ENCODE data around the gene DCP1A. TPM values are rescaled to one million over a fixed set of nuclear protein-coding genes. Genes with fewer than 3 reads are reported as not detected.

Gene DCP1A
- total RNA-seq, 2 experiments from 2014 or later: 27.2 to 28.3 TPM

GRCh38 chr3:53261712-53262111 is 85.6 kb downstream of the DCP1A start:
- H3K27ac Mint-ChIP-seq: no peak overlapping the region
- ChIA-PET POLR2A (interaction anchor here (0.8 to 1.5 kb wide), 2 partner anchors 9 to 13 kb away, joined by 3 to 6 read pairs; no protein-coding TSS in a partner anchor), CTCF (no interaction called here)
- peaks cover 9% of the 10 kb centered on the region for H3K27me3 Mint-ChIP-seq (ENCODE audit: low read depth)
- no peak overlapping the region for H3K4me3 Mint-ChIP-seq
- no peak for ATAC-seq
- H3K36me3 Mint-ChIP-seq (ENCODE audit: low read depth): no peaks in the 10 kb centered on the region
- no peak for DNase-seq
- no peaks in the 10 kb centered on the region for H3K9me3 Mint-ChIP-seq (ENCODE audit: insufficient read depth)
- peaks cover 9% of the 10 kb centered on the region for H3K4me1 Mint-ChIP-seq (ENCODE audit: low read depth)

- no peak overlapping the region for H3K4me3 Mint-ChIP-seq
- peaks cover 12% of the 10 kb centered on the region for H3K4me1 Mint-ChIP-seq (ENCODE audit: low read depth)
- no peaks in the 10 kb centered on the region for H3K36me3 Mint-ChIP-seq (ENCODE audit: low read depth)
- POLR2A ChIA-PET: no interaction called here
- H3K27me3 Mint-ChIP-seq (ENCODE audit: low read depth): peaks cover 9% of the 10 kb centered on the region
- DNase-seq (no peak), ATAC-seq (no peak)
- no peaks in the 10 kb centered on the region for H3K9me3 Mint-ChIP-seq (ENCODE audit: insufficient read depth)
- CTCF ChIA-PET: no interaction called here
- no peak overlapping the region for H3K27ac Mint-ChIP-seq
Measured at GRCh38 chr3:53260286-53260785, 87.0 kb downstream of the DCP1A start.

- POLR2A ChIA-PET: interaction anchor here (1.3 kb wide), 1 partner anchor 15 kb away, joined by 4 read pairs; no protein-coding TSS in a partner anchor
- CTCF ChIA-PET: interaction anchor here (0.6 to 1.5 kb wide), 3 partner anchors 145 to 379 kb away, joined by 3 to 5 read pairs (median 3); no protein-coding TSS in a partner anchor
- H3K4me3 Mint-ChIP-seq: no peak overlapping the region
Measured at GRCh38 chr3:53259427-53260259, 87.7 kb downstream of the DCP1A start.

GRCh38 chr3:53258600-53259426 is 88.5 kb downstream of the DCP1A start:
- H3K36me3 Mint-ChIP-seq (ENCODE audit: low read depth): peaks cover 5% of the 10 kb centered on the region
- no peaks in the 10 kb centered on the region for H3K9me3 Mint-ChIP-seq (ENCODE audit: insufficient read depth)
- no peak overlapping the region for H3K4me3 Mint-ChIP-seq
- H3K4me1 Mint-ChIP-seq (ENCODE audit: low read depth): peaks cover 16% of the 10 kb centered on the region
- no peak overlapping the region for H3K27ac Mint-ChIP-seq
- ATAC-seq: no peak
- POLR2A ChIA-PET: interaction anchor here (1.3 kb wide), 1 partner anchor 16 kb away, joined by 4 read pairs; no protein-coding TSS in a partner anchor
- CTCF ChIA-PET: interaction anchor here (0.6 to 1.5 kb wide), 3 partner anchors 145 to 378 kb away, joined by 3 to 5 read pairs (median 3); no protein-coding TSS in a partner anchor
- DNase-seq: no peak
- H3K27me3 Mint-ChIP-seq (ENCODE audit: low read depth): peaks cover 6% of the 10 kb centered on the region

More at GRCh38 chr3:53259427-53260259, 87.7 kb downstream of the DCP1A start:
- Mint-ChIP-seq H3K36me3 (ENCODE audit: low read depth) (no peaks in the 10 kb centered on the region), H3K27me3 (ENCODE audit: low read depth) (peaks cover 6% of the 10 kb centered on the region), H3K27ac (no peak overlapping the region), H3K4me1 (ENCODE audit: low read depth) (peaks cover 12% of the 10 kb centered on the region), H3K9me3 (ENCODE audit: insufficient read depth) (no peaks in the 10 kb centered on the region)
- DNase-seq: no peak
- ATAC-seq: no peak

GRCh38 chr3:53257465-53257864 is 89.9 kb downstream of the DCP1A start:
- peaks cover 29% of the 10 kb centered on the region for H3K4me1 Mint-ChIP-seq (ENCODE audit: low read depth)
- H3K9me3 Mint-ChIP-seq (ENCODE audit: insufficient read depth): no peaks in the 10 kb centered on the region
- no peak overlapping the region for H3K27ac Mint-ChIP-seq
- CTCF ChIA-PET: interaction anchor here (1.3 kb wide), 1 partner anchor 148 kb away, joined by 3 read pairs; no protein-coding TSS in a partner anchor
- DNase-seq: no peak
- H3K36me3 Mint-ChIP-seq (ENCODE audit: low read depth): peaks cover 12% of the 10 kb centered on the region
- POLR2A ChIA-PET: no interaction called here
- no peak for ATAC-seq
- no peak overlapping the region for H3K4me3 Mint-ChIP-seq
- H3K27me3 Mint-ChIP-seq (ENCODE audit: low read depth): peaks cover 6% of the 10 kb centered on the region

- peaks cover 6% of the 10 kb centered on the region for H3K27me3 Mint-ChIP-seq (ENCODE audit: low read depth)
- ChIA-PET POLR2A (no interaction called here), CTCF (interaction anchor here (1.3 kb wide), 1 partner anchor 148 kb away, joined by 3 read pairs; no protein-coding TSS in a partner anchor)
- no peak overlapping the region for H3K4me3 Mint-ChIP-seq
- peak overlapping the region; percentile 18 for H3K27ac Mint-ChIP-seq
- peaks cover 17% of the 10 kb centered on the region for H3K36me3 Mint-ChIP-seq (ENCODE audit: low read depth)
- H3K4me1 Mint-ChIP-seq (ENCODE audit: low read depth): peaks cover 35% of the 10 kb centered on the region
- DNase-seq: no peak
- no peaks in the 10 kb centered on the region for H3K9me3 Mint-ChIP-seq (ENCODE audit: insufficient read depth)
- no peak for ATAC-seq
Measured at GRCh38 chr3:53256704-53257055, 90.7 kb downstream of the DCP1A start.

- ATAC-seq: peak; percentile 79
- peak within 1 kb of the TSS; percentile 93 for H3K4me3 Mint-ChIP-seq
- DNase-seq: peak; percentile 86
- no peaks in the 10 kb centered on the region for H3K9me3 Mint-ChIP-seq (ENCODE audit: insufficient read depth)
- H3K36me3 Mint-ChIP-seq (ENCODE audit: low read depth): peaks cover 17% of the 10 kb centered on the region
- H3K27me3 Mint-ChIP-seq (ENCODE audit: low read depth): peaks cover 6% of the 10 kb centered on the region
- peak within 1 kb of the TSS; percentile 88 for H3K27ac Mint-ChIP-seq
- ChIA-PET CTCF (interaction anchor here (0.9 to 2.3 kb wide), 3 partner anchors 36 to 97 kb away, joined by 3 to 7 read pairs (median 3); no protein-coding TSS in a partner anchor), POLR2A (interaction anchor here (1.0 to 2.0 kb wide), 4 partner anchors 14 to 96 kb away, joined by 3 to 6 read pairs (median 3); no protein-coding TSS in a partner anchor)
- peaks cover 39% of the 10 kb centered on the region for H3K4me1 Mint-ChIP-seq (ENCODE audit: low read depth)
Measured at GRCh38 chr3:53255775-53256703, 91.3 kb downstream of the DCP1A start, which contains the start of gene TKT. Gene TKT, minus strand, starts transcription at chr3:53256022. Its CDS starts 80 bp downstream, at chr3:53255942.

- peak overlapping the region; percentile 93 for H3K4me3 Mint-ChIP-seq
- ATAC-seq (peak; percentile 74), DNase-seq (peak; percentile 52)
- ChIA-PET POLR2A (interaction anchor here (1.0 to 2.0 kb wide), 4 partner anchors 13 to 95 kb away, joined by 3 to 6 read pairs (median 3); no protein-coding TSS in a partner anchor), CTCF (interaction anchor here (0.9 to 2.3 kb wide), 3 partner anchors 35 to 96 kb away, joined by 3 to 7 read pairs (median 3); no protein-coding TSS in a partner anchor)
- no peaks in the 10 kb centered on the region for H3K9me3 Mint-ChIP-seq (ENCODE audit: insufficient read depth)
- H3K36me3 Mint-ChIP-seq (ENCODE audit: low read depth): peaks cover 17% of the 10 kb centered on the region
- peaks cover 39% of the 10 kb centered on the region for H3K4me1 Mint-ChIP-seq (ENCODE audit: low read depth)
- H3K27ac Mint-ChIP-seq: peak overlapping the region; percentile 88
- H3K27me3 Mint-ChIP-seq (ENCODE audit: low read depth): peaks cover 6% of the 10 kb centered on the region
Measured at GRCh38 chr3:53255423-53255774, 91.9 kb downstream of the DCP1A start.

GRCh38 chr3:53254509-53255422 is 92.6 kb downstream of the DCP1A start:
- POLR2A ChIA-PET: interaction anchor here (0.7 to 2.0 kb wide), 5 partner anchors 12 to 94 kb away, joined by 3 to 6 read pairs (median 3); no protein-coding TSS in a partner anchor
- Mint-ChIP-seq H3K36me3 (ENCODE audit: low read depth) (peaks cover 17% of the 10 kb centered on the region), H3K27me3 (ENCODE audit: low read depth) (peaks cover 6% of the 10 kb centered on the region), H3K9me3 (ENCODE audit: insufficient read depth) (no peaks in the 10 kb centered on the region), H3K27ac (peak overlapping the region; percentile 88), H3K4me3 (peak overlapping the region; percentile 93), H3K4me1 (ENCODE audit: low read depth) (peaks cover 46% of the 10 kb centered on the region)
- peak; percentile 52 for ATAC-seq
- peak; percentile 74 for DNase-seq
- CTCF ChIA-PET: interaction anchor here (0.9 to 2.3 kb wide), 7 partner anchors 10 to 140 kb away, joined by 3 to 7 read pairs (median 3); no protein-coding TSS in a partner anchor
